NOMO-1 treated with dmso at 0.1 percent for 144 hours (cell line): ENCODE measurements around the gene CYP2S1.
A peak's percentile ranks its signal among the peaks of the same experiment; 100 is the strongest.

ENCODE experiments used
- DNase-seq: peaks from one replicate; lab custom pipeline; 2025; ENCODE audit not compliant: unreplicated experiment; lab: John Stamatoyannopoulos, UW

Gene CYP2S1

DNA sequence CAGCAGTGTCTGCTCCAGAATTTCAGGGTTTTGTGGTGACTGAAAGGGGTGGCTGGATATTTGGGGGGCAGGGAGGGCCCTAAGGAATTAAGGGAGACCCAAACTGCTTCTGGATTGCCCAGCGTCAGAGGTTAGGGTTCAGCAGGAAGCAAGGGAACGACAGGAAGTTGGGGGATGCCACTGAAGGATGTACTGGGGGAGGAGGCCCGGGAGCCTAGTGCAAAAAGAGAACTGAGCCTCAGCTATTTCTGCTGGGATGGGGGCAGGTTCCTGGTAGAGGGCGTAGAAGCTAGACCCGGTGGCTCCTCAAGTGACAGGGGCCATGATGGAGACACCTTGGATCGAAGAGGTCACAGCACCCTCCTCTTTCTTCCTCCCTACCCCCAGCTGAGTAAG, 1.1 kb downstream of the CYP2S1 start:
- no peak for DNase-seq

DNA sequence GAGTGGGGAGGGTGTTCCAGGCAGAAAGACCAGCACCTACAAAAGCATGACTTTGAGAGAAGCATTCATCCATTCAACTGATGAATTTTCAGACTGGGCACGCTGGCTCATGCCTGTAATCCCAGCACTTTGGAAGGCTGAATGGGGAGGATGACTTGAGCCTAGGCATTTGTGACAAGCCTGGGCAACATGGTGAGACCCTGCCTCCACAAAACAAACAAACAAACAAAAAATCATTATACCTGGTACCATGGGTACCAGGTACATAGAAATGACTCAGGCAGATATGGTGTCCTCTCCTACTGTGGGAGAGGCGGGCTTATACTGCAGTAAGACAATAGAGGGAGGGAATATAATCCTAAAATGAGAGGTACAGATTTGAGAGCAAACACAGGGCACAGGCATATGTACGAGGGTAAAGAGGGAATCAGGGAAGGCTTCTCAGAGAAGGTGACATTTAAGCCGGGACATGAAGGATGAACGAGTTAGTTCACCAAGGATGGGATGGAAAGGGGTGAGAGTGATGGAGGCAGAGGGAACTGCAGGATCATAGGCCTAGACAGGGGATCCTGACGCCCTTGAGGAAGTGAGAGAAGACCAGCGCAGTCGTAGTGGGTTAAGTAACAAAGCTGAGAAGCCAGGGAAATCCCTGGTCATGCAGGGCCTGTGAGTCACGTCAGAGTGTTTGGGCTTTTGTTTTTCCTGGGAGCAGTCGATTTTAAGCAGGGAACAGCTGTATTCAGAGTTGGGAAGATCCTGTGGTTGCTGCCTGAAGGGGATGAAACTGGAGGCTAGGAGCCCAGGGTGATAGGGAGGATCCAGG, 2.9 kb downstream of the CYP2S1 start:
- DNase-seq = no peak

- DNase-seq = no peak
Observed at GRCh38 chr19:41198559-41198958, 5.5 kb downstream of the CYP2S1 start.

GRCh38 chr19:41203371-41203770, 10.4 kb downstream of the CYP2S1 start:
- no peak for DNase-seq

DNA sequence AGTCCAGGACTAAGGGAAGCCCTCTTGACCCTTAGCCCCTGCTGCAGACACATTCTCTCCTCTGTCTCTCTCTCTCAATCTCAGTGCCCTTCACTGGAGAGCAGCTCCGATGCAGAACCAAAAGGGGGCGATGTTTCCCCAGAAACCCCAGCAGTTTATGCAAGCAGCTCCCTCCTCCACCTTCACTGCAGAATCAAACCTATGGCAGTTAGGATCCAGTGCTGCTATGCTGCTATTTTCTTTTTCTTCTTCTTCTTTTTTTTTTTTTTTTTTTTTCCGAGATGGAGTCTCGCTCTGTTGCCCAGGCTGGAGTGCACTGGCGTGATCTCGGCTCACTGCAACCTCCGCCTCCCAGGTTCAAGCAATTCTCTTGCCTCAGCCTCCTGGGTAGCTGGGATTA, 11.3 kb downstream of the CYP2S1 start:
- peak; percentile 53 for DNase-seq

- no peak for DNase-seq
Observed at GRCh38 chr19:41205995-41206394, 13.0 kb downstream of the CYP2S1 start.

GRCh38 chr19:41206456-41206855, 13.4 kb downstream of the CYP2S1 start:
- DNase-seq = no peak

DNA sequence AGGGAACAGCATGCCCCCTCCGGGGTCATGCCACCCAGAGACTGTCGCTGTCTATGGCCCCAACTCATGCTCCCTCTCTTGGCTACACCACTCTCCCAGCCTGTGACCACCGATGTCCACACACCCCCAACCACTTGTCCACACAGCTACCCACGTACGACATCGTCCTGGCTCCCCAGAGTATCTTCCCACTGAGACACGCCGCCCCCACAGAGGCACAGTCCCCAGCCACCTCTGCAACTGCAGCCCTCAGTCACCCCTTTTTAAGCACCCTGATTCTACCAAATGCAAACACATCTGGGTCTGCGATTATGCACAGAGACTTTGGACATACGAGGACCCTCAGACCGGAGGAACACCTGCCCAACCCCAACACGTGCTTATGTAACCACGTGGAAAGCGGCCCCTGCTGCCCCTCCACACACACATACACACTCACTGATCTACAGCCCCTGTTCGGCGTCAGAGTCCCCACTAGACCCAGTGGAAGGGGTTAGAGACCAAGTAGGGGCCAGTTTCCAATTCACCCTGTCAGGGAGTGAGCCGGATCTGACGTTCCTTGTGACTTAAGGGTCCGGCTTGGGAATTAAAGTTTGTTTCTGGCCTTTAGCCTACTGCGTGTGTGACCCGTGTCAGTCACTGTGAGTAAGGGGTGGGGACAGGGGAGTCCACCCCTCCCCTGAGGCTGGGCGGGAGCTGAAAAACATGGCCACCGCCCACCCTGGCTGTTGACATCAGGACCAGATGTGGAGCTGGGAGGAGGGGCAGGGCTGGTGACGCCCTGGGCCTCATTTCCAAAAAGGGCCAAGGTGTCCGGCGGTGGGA, 14.1 kb downstream of the CYP2S1 start:
- DNase-seq = no peak

DNA sequence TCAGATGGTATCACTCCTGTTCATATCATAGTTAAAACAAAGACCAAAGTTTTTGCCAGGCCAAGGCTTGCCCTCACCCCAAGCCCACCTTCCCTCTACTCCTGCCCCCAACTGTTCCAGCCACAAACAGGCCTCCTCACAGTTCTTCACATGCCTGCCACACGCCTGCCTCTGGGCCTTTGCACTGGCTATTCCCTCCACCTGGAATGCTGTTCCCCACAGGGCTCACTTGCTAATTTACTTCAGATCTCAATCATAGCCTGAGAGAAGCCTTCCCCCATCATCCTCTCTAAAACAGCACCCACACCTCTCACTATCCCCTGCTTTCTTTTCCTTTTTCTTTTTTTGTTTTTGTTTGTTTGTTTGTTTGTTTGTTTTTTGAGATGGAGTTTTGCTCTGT, 21.1 kb downstream of the CYP2S1 start:
- no peak for DNase-seq

- no peak for DNase-seq
Observed at GRCh38 chr19:41217741-41218140, 24.7 kb downstream of the CYP2S1 start.

DNA sequence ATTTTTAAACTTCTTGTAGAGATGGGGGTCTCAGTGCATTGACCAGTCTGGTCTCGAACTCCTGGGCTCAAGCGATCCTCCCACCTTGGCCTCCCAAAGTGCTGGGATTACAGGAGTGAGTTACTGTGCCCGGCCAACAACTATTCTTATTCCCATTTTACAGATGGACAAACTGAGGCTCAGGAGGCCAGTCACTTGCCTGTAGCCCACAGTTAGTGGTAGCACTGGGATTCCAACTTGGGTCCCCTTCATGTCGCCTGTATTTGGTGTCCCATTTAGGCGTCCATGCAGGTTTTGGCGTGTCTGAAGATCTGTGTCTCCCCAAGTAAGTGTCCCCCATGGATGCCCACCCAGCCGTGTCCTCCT, 25.2 kb downstream of the CYP2S1 start:
- no peak for DNase-seq

DNA sequence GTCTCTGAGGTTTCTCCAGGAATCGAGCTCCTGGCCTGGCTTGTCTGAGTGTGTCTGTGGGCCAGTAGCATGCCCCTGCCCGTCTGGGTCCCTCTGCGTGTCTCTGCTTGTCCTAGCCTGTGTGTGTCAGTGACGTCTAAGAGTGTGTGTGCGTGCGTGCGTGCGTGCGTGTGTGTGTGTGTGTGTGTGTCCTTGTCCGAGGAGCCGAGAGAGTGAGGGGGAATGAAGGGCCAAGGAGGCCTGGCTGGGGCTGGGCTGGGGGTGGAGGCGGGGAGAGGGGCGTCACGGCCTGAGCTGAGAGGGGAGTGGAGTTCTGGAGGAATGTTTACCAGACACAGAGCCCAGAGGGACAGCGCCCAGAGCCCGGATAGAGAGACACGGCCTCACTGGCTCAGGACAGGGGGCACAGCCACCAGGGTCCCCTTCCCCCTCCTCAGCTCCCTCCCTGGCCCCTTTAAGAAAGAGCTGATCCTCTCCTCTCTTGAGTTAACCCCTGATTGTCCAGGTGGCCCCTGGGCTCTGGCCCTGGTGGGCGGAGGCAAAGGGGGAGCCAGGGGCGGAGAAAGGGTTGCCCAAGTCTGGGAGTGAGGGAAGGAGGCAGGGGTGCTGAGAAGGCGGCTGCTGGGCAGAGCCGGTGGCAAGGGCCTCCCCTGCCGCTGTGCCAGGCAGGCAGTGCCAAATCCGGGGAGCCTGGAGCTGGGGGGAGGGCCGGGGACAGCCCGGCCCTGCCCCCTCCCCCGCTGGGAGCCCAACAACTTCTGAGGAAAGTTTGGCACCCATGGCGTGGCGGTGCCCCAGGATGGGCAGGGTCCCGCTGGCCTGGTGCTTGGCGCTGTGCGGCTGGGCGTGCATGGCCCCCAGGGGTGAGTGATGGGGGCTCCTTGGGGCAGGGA, 25.8 kb downstream of the CYP2S1 start, which contains the start of gene AXL:
AXL (plus strand) TSS at position 609 of the 893 bp plus-strand sequence; CDS start at position 779, 170 bp downstream.
- DNase-seq = no peak

DNA sequence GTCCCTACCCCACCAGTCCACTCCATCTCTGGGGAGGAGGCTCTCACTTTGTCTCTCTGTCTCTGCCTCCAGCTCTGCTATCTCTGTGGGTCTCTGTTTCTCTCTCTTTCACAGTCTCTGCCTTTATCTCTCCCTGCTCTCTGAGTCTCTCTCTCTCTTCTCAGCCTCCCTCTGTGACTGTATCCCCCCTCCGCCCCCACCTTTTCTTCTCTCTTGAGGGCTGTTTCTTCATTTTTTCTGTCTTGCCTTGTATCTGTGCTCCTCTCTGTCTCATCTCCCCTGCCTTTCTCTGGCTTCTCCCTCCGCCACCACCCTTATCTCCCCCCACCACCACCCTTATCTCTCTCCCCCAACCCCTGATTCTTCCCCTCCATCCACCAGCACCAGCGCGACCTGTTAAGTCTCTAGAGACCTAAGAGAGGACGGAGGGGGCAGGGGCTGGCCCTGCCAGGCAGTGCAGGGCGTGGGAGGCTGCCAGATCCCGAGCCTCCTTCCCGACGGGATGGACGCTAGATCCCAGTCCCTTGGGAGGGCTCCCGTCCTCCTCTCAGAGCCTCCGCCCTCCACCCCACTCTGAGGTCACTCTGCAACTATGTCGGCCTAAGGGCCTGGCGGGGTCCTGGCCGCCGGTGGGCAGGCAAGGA, 27.0 kb downstream of the CYP2S1 start:
- no peak for DNase-seq

DNA sequence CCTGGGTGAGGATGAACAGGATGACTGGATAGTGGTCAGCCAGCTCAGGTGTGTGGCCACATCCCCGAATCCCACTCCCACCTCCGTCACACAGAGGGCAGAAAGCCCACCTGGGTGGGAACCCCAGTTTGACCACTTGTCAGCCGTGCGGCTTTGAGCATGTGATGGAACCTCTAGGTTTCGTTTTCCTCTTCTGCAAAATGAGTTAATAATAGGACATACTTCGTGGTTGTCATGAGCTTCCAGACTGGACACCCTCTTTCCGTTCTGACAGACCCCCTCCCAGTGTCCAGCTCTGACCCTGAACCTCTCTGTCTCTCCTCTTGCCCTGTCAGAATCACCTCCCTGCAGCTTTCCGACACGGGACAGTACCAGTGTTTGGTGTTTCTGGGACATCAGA, 27.8 kb downstream of the CYP2S1 start:
- no peak for DNase-seq

GRCh38 chr19:41221514-41222205, 28.6 kb downstream of the CYP2S1 start:
- no peak for DNase-seq

DNA sequence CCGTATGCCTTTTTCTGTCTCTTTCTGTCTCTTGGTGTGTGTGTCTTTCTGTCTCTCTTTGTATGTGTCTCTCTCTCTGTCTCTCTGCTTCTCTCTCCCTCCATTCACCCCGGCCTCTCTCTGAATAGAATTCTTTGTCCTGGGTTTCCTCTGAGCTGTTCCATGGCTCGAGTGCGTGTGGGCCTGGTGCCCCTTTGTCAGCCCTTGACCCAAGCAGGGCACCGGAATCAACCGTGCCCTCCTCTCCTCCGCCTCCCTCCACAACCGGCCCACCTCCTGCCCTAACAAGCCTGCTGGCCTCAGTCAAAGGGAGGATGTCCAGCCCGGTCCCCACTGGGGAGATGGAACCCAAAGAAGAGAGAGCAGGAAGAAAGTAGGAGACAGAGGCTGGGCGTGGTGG, 29.2 kb downstream of the CYP2S1 start:
- DNase-seq = no peak

DNA sequence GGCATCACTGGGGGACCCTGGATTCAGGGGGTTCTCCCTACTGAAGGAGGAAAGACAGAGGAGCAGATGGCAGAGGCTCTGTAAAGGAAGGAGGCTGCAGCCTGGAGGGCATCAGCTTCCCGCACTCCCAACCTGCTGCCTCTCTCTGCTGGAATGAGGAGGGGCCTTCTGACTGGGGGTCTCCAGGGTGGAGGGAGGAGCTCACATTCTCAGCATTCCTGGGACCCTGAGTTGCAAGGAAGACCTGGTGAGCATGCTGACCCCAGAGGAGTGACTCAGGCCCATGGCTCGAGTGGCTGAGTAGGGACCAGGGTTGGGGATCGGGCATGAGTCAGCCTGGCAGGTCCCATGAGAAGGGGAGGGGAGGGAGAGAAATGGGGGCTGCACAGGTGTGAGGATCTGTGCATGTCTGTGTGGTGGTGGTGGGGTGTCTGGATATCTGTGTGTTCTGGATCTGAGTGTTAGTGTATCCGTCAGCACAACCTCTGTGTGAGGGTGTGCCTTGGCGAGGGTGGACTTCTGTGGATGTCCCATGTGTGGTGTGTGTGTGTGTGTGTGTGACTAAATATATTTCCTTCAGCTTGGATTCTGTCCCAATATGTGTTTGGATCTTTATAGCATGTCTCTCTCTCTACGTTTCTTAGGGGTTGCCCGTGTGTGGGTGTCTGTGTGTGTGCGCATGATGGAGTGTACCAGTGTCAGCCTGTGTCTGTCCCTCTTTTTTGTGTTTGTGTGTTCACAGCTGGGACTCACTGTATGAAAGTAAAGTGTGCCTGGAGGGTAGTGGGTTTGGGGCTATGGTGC, 30.6 kb downstream of the CYP2S1 start:
- no peak for DNase-seq

DNA sequence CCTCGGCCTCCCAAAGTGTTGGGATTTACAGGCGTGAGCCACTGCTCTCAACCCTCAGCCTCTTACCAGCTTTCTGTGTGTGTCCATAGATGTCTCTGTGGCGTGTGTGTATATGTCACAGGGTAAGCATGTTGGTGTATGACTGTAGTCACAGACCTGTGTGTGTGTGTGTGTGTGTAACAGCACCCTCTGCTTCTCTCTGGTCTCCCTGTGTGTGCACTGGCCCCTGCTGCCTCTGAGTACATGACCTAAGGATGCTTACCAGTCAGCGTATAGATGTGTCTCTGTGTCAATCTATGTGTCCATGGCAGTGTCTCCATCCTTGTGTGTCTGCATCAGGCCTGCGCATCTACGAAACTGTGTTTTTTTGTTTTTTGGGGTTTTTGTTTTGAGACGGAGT, 31.6 kb downstream of the CYP2S1 start:
- no peak for DNase-seq
